Measurements from ENCODE around the gene ITGA3. TPM values are rescaled to one million over a fixed set of nuclear protein-coding genes. Genes with fewer than 3 reads are reported as not detected.
A peak's percentile ranks its signal among the peaks of the same experiment; 100 is the strongest.

ITGA3 gene
- total and polyA plus RNA-seq, 7 donors, result 15.6 to 85.1 (median 38.4) TPM

GRCh38 chr17:50023520-50023919 is 32.4 kb upstream of the ITGA3 start:
- no peaks in the 10 kb centered on the region for H3K27me3 ChIP-seq
- TF ChIP-seq POLR2AphosphoS5 (IDR thresholded peaks at IDR 0.05) (peak in 2 of 4 donors; percentile 5 to 29), CTCF (IDR thresholded peaks at IDR 0.05) (no peak), POLR2A (IDR thresholded peaks at IDR 0.05) (no peak), EP300 (IDR thresholded peaks at IDR 0.05) (no peak)
- H3K27ac ChIP-seq, result no peak overlapping the region
- H3K4me3 ChIP-seq, result no peak overlapping the region
- H3K36me3 ChIP-seq, result no peaks in the 10 kb centered on the region
- WGBS, 2 donors, result 68 to 70% methylated on average over 8 of the region's 8 CpGs
- no peaks in the 10 kb centered on the region for H3K9me3 ChIP-seq
- intact Hi-C loops (cut with DNase I), result loop anchor here (10.0 kb wide), 1 partner anchor 281 kb away; no protein-coding TSS in a partner anchor
- H3K4me1 ChIP-seq, result peaks cover 0 to 21% (median 18%) of the 10 kb centered on the region in 4 donors
- no peak for DNase-seq

GRCh38 chr17:50024808-50025207 is 31.1 kb upstream of the ITGA3 start:
- intact Hi-C loops (cut with DNase I), result loop anchor here (10.0 kb wide), 1 partner anchor 280 kb away; no protein-coding TSS in a partner anchor
- Histone ChIP-seq H3K36me3 (no peaks in the 10 kb centered on the region), H3K4me1 (peaks cover 0 to 24% (median 20%) of the 10 kb centered on the region in 4 donors), H3K4me3 (no peak overlapping the region), H3K9me3 (no peaks in the 10 kb centered on the region), H3K27me3 (no peaks in the 10 kb centered on the region), H3K27ac (no peak overlapping the region)
- no peak for TF ChIP-seq CTCF (IDR thresholded peaks at IDR 0.05)
- TF ChIP-seq EP300 (IDR thresholded peaks at IDR 0.05), result no peak
- TF ChIP-seq POLR2AphosphoS5 (IDR thresholded peaks at IDR 0.05), result no peak
- DNase-seq, result no peak
- WGBS, 2 donors, result 38 to 53% methylated on average over 7 of the region's 7 CpGs

- no peak overlapping the region for H3K4me3 ChIP-seq
These were observed 29.7 kb upstream of the ITGA3 start for GRCh38 chr17:50026046-50026675.

GRCh38 chr17:50026837-50027171 is 29.1 kb upstream of the ITGA3 start:
- Histone ChIP-seq H3K4me1 (peaks cover 0 to 24% (median 20%) of the 10 kb centered on the region in 4 donors), H3K27me3 (no peaks in the 10 kb centered on the region), H3K4me3 (peak overlapping the region; percentile 8 to 45 (median 40)), H3K27ac (peak overlapping the region; percentile 51 to 71 (median 66)), H3K36me3 (no peaks in the 10 kb centered on the region), H3K9me3 (no peaks in the 10 kb centered on the region)
- no peak for TF ChIP-seq EP300 (IDR thresholded peaks at IDR 0.05)
- TF ChIP-seq CTCF (IDR thresholded peaks at IDR 0.05), result peak; percentile 94 to 95 (median 95)
- TF ChIP-seq POLR2A (IDR thresholded peaks at IDR 0.05), result no peak
- peak in 2 of 4 donors; percentile 34 to 41 for TF ChIP-seq POLR2AphosphoS5 (IDR thresholded peaks at IDR 0.05)
- WGBS, 2 donors, result 1 to 2% methylated on average over 6 of the region's 6 CpGs
- intact Hi-C loops (cut with DNase I), result loop anchor here (1.0 to 10.0 kb wide), 4 partner anchors 30 to 278 kb away; no protein-coding TSS in a partner anchor
- DNase-seq, result peak; percentile 90

More at GRCh38 chr17:50026046-50026675, 29.7 kb upstream of the ITGA3 start:
- no peak for TF ChIP-seq POLR2AphosphoS5 (IDR thresholded peaks at IDR 0.05)
- TF ChIP-seq POLR2A (IDR thresholded peaks at IDR 0.05), result no peak
- TF ChIP-seq EP300 (IDR thresholded peaks at IDR 0.05), result no peak
- TF ChIP-seq CTCF (IDR thresholded peaks at IDR 0.05), result no peak
- DNase-seq, result no peak
- intact Hi-C loops (cut with DNase I), result loop anchor here (1.0 to 10.0 kb wide), 3 partner anchors 39 to 279 kb away; no protein-coding TSS in a partner anchor
- H3K4me1 ChIP-seq, result peaks cover 0 to 24% (median 20%) of the 10 kb centered on the region in 4 donors
- no peak overlapping the region for H3K27ac ChIP-seq
- WGBS, 2 donors, result 63 to 74% methylated on average over 8 of the region's 8 CpGs
- H3K27me3 ChIP-seq, result no peaks in the 10 kb centered on the region
- no peaks in the 10 kb centered on the region for H3K9me3 ChIP-seq
- no peaks in the 10 kb centered on the region for H3K36me3 ChIP-seq
